AG04449 (cell line): ENCODE results near the gene PNLDC1.

Source experiments
- CTCF ChIA-PET: fragments of 350-600 bp; formaldehyde crosslinking; extraction: SDS; loops from one replicate; lab custom pipeline; 2021; ENCODE audit warnings: antibody characterized with exemption; lab: Yijun Ruan, JAX
- POLR2A ChIA-PET: fragments of 400-600, 350-600 bp; formaldehyde crosslinking; extraction: SDS; loops from one replicate; lab custom pipeline; 2020; ENCODE audit warnings: antibody characterized with exemption, inconsistent platforms; lab: Yijun Ruan, JAX
- DNase-seq: peaks from one replicate; pipeline ENCODE4 v3.0.0-alpha.2; 2010; ENCODE audit warnings: low read depth, low spot score
- H3K4me3 ChIP-seq: 2 replicates; pipeline ENCODE4 v1.5.1; 2011; ENCODE audit warnings: low read depth, mild to moderate bottlenecking, control low read depth, low read length
- TF ChIP-seq, protein P1 (sequence below): IDR thresholded peaks from one replicate; pipeline ENCODE4 v1.5.1; 2011; ENCODE audit warnings: mild to moderate bottlenecking, moderate library complexity, low read length, control low read depth, inconsistent platforms; ENCODE audit not compliant: insufficient read depth; ENCODE audit errors: missing control alignments

The PNLDC1 gene

DNA sequence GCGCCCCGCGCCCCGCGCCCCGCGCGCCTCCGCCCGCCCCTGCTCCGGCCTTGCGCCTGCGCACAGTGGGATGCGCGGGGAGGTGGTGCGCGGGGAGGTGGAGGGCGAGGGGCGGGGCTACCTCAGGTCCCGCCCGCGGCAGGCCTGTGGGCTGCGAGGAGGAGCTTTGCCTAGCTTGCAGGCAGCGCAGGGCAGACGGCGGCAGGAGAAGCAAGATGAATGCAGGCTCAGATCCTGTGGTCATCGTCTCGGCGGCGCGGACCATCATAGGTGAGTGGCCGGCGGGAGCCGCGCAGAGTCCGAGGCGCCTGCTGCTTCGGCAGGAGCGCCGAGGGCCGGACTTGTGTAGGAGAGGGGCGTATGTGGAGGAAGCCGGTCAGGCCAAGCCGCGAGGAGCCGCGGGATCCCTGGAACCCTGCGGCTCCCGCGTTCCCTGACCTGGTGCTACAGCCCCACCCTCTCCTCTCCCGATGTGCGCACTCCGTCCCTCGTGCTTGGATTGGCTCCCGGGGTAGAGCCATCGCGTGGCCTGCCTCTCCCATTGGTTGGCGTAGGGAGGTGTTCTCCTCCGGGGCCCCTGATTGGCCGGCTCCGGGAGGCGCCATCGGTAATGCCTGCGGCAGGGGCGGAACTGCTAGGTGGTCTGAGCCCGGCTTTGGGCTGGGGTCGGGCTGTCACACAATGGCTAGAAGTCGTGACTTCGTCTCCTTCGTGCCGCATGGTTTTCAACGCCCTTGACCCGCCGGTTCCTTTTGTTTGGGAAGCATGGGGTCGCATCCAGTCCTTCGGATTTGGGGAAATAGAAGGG is 38.0 kb upstream of the PNLDC1 start, which contains the start of gene ACAT2:
Gene ACAT2 (plus strand): TSS at position 173 of the 808 bp plus-strand sequence. CDS start 43 bp downstream, at position 216.
- POLR2A ChIA-PET: interaction anchor here (1.0 to 2.3 kb wide), 2 partner anchors 35 to 70 kb away, joined by 4 to 15 read pairs; partner anchors contain the start of genes SOD2 and WTAP
- TF ChIP-seq, protein P1, sequence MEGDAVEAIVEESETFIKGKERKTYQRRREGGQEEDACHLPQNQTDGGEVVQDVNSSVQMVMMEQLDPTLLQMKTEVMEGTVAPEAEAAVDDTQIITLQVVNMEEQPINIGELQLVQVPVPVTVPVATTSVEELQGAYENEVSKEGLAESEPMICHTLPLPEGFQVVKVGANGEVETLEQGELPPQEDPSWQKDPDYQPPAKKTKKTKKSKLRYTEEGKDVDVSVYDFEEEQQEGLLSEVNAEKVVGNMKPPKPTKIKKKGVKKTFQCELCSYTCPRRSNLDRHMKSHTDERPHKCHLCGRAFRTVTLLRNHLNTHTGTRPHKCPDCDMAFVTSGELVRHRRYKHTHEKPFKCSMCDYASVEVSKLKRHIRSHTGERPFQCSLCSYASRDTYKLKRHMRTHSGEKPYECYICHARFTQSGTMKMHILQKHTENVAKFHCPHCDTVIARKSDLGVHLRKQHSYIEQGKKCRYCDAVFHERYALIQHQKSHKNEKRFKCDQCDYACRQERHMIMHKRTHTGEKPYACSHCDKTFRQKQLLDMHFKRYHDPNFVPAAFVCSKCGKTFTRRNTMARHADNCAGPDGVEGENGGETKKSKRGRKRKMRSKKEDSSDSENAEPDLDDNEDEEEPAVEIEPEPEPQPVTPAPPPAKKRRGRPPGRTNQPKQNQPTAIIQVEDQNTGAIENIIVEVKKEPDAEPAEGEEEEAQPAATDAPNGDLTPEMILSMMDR: no peak
- CTCF ChIA-PET: interaction anchor here (1.2 to 2.7 kb wide), 2 partner anchors 15 to 71 kb away, joined by 3 to 19 read pairs; no protein-coding TSS in a partner anchor
- peak within 1 kb of the TSS; percentile 92 for H3K4me3 ChIP-seq
- peak; percentile 61 for DNase-seq

DNA sequence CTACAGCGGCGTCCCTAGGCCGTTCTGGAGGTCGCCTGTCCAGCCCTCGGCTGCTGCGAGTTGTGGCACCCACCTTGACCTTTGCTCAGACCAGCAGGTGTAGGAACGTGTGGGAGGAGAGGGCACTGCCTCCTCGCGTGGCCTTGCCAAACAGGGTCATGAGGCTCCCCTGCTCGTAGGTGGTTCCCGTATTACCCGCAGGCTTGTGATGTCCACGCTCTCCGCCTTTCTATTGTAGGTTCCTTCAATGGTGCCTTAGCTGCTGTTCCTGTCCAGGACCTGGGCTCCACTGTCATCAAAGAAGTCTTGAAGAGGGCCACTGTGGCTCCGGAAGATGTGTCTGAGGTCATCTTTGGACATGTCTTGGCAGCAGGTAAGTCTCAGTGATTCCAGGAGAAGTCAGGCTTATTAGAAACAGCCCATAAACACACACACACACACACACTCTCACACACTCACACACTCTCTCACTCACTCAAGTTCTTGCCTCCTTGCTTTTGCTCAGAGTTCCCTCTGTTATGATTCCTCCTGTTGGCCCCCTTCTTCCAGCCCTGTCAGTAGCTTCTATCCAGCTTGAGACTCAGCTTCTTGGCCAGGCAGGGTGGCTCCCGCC is 37.3 kb upstream of the PNLDC1 start:
- CTCF ChIA-PET: interaction anchor here (0.9 to 1.9 kb wide), 2 partner anchors 42 to 71 kb away, joined by 3 to 6 read pairs; no protein-coding TSS in a partner anchor
- POLR2A ChIA-PET: no interaction called here
- TF ChIP-seq, protein P1: no peak
- DNase-seq: no peak
- H3K4me3 ChIP-seq: peak overlapping the region; percentile 92

DNA sequence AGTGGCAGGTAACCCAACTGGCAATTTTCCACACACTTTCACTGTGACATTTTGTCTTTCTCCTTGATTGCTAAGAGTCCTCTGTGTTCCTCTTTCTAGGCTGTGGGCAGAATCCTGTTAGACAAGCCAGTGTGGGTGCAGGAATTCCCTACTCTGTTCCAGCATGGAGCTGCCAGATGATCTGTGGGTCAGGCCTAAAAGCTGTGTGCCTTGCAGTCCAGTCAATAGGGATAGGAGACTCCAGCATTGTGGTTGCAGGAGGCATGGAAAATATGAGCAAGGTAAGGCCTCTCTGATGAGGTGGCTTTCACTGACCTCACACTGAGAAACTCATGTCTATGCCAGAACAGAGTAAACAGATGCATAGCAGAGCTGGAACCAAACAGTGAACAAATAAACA is 33.2 kb upstream of the PNLDC1 start:
- no peak overlapping the region for H3K4me3 ChIP-seq
- ChIA-PET POLR2A (no interaction called here), CTCF (no interaction called here)
- no peak for DNase-seq
- TF ChIP-seq, protein P1: no peak

DNA sequence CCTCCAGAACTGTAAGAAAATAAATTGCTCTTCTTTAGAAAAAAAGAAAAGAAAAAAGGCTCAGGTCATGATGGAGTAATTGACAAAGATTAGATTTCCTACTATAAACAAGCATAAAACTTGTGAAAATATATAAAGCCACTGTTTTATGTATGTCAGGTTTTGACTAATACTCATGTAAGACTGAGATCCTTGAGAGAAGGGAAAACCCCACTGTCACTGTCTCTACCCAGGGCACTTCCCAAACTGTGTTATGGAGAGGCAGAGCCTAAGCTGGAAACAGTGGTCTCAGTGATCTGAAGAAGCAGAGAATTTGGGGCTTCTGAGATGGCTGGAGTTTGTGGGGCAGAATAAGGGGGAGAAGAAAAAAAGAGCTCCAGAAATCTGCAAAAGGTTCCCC is 30.6 kb upstream of the PNLDC1 start:
- no peak overlapping the region for H3K4me3 ChIP-seq
- POLR2A ChIA-PET: no interaction called here

DNA sequence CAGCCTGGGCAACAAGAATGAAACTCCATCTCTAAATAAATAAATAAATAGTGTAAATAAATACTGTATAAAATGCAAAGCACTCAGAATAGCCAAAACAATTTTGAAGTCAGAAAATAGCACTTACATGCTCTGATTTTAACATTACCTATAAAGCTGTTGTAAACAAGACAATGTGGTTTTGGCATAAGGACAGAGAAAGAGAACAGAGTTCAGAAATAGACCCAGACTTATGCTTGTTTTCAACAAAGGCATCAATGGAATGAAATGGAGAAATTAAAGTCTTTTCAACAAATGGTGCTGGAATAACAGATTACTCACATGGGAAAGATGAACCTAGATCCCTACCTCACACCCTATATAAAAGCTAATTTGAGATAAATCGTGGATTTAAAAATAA is 27.9 kb upstream of the PNLDC1 start:
- TF ChIP-seq, protein P1: no peak
- POLR2A ChIA-PET: interaction anchor here (0.6 to 0.8 kb wide), 2 partner anchors 11 to 204 kb away, joined by 3 read pairs; no protein-coding TSS in a partner anchor
- no peak for DNase-seq
- no peak overlapping the region for H3K4me3 ChIP-seq
- CTCF ChIA-PET: interaction anchor here (1.0 to 1.7 kb wide), 2 partner anchors 14 to 81 kb away, joined by 3 to 4 read pairs; no protein-coding TSS in a partner anchor

More for the DNA sequence above, 30.6 kb upstream of the PNLDC1 start:
- no peak for DNase-seq
- TF ChIP-seq, protein P1: no peak
- CTCF ChIA-PET: interaction anchor here (2.2 kb wide), 1 partner anchor 78 kb away, joined by 5 read pairs; no protein-coding TSS in a partner anchor
